K562 (cell line): ENCODE data around the gene STK11. TPM values are rescaled to one million over a fixed set of nuclear protein-coding genes. Genes with fewer than 3 reads are reported as not detected.

Source experiments
- CCAR2 ChIP-seq: fragments of 200-400 bp; formaldehyde crosslinking; IDR thresholded peaks from 2 replicates; pipeline ENCODE4 v1.6.1; 2017; ENCODE audit warnings: mild to moderate bottlenecking, low read depth, low read length
- CCNT2 ChIP-seq: IDR thresholded peaks from 2 replicates; pipeline ENCODE4 v1.6.1; 2011; ENCODE audit warnings: borderline replicate concordance, low read depth, mild to moderate bottlenecking, moderate library complexity, mixed read lengths, low read length; ENCODE audit not compliant: insufficient read length; ENCODE audit errors: extremely low read depth
- CEBPG ChIP-seq, 3 experiments: fragments of 200-800 bp in 1 of 3; sonication (Bioruptor generic) in 1 of 3; sonication (generic) in 1 of 3; formaldehyde crosslinking in 1 of 3; IDR thresholded peaks in 2 of 3; conservative IDR thresholded peaks in 1 of 3; 2 replicates each; pipeline versions ENCODE4 v1.6.1 to v1.8.0; 2016 to 2022; ENCODE audit warnings: missing compliant biosample characterization in 2 of 3, missing genetic modification characterization in 2 of 3, mild to moderate bottlenecking in 1 of 3, missing genetic modification reagents in 1 of 3
- MYC ChIP-seq, 2 experiments: fragments of 250-450 bp in 1 of 2; sonication (Bioruptor Pico) in 1 of 2; IDR thresholded peaks; 2 replicates each; pipeline versions ENCODE4 v1.5.1 to v1.6.1; 2012 to 2021; ENCODE audit warnings: low read depth in 2 of 2, borderline replicate concordance in 1 of 2, improper control_type of control experiment in 1 of 2, low read length in 1 of 2, mild to moderate bottlenecking in 1 of 2, moderate library complexity in 1 of 2
- NONO ChIP-seq, 2 experiments: fragments of 200-400 bp in 1 of 2; fragments of 450-650 bp in 1 of 2; formaldehyde crosslinking in 1 of 2; IDR thresholded peaks; 2 replicates each; pipeline ENCODE4 v1.6.1; 2017; ENCODE audit warnings: low read depth in 2 of 2, mild to moderate bottlenecking in 2 of 2, moderate library complexity in 2 of 2, low read length in 1 of 2
- RBBP5 ChIP-seq: fragments of 200-600 bp; sonication (generic); IDR thresholded peaks from 2 replicates; pipeline ENCODE4 v1.6.1; 2012; ENCODE audit warnings: borderline replicate concordance, mild to moderate bottlenecking, low read length, control low read depth, inconsistent platforms; ENCODE audit not compliant: insufficient read depth, poor library complexity, severe bottlenecking
- STAT5A ChIP-seq: IDR thresholded peaks from 2 replicates; pipeline ENCODE4 v1.6.1; 2012; ENCODE audit warnings: low read length, inconsistent platforms, borderline replicate concordance
- ZBTB17 ChIP-seq: fragments of 450-650 bp; formaldehyde crosslinking; IDR thresholded peaks from 2 replicates; pipeline ENCODE4 v1.4.0; 2020; ENCODE audit warnings: mild to moderate bottlenecking
- polyA plus RNA-seq, 8 experiments: library from polyadenylated mRNA; depleted of rRNA in 4 of 8; stranded (reverse) in 5 of 8; unstranded in 3 of 8; fragments of >200 nt; fragmentation: Nextera tagmentation in 2 of 8; fragmentation: Illumina TruSeq in 1 of 8; extraction: Ambion mirVana in 2 of 8; extraction: Trizol in 1 of 8; gene quantifications; 2 replicates each; pipeline versions ENCODE4 v1.2.1 to v1.2.3, GENCODE V29; 2011 to 2014; ENCODE audit warnings: inconsistent platforms in 1 of 8, missing spikeins in 1 of 8
- total RNA-seq, 7 experiments: library from RNA; depleted of rRNA in 6 of 7; stranded (reverse); fragments of >200 nt in 6 of 7; fragmentation: Illumina TruSeq in 2 of 7; extraction: Trizol in 2 of 7; gene quantifications; 2 replicates each; pipeline versions ENCODE4 v1.2.1 to v1.2.3, GENCODE V29; 2011 to 2021; ENCODE audit warnings: low replicate concordance in 1 of 7
- TF ChIP-seq, protein P1 (sequence below): fragments of 200-600 bp; sonication (generic); IDR thresholded peaks from one replicate; pipeline ENCODE4 v1.6.1; 2012; ENCODE audit warnings: mild to moderate bottlenecking, low read depth, low read length, inconsistent platforms
- TF ChIP-seq, protein P2 (sequence below): fragments of 450-650 bp; IDR thresholded peaks from 2 replicates; pipeline ENCODE4 v1.6.1; 2016; ENCODE audit warnings: borderline replicate concordance

Gene STK11
- total and polyA plus RNA-seq, 9 of the 15 experiments (the other 6 are each of a cell fraction or from before 2014, with no cell fraction given) = 0.15 to 96.5 (median 31.7) TPM

DNA sequence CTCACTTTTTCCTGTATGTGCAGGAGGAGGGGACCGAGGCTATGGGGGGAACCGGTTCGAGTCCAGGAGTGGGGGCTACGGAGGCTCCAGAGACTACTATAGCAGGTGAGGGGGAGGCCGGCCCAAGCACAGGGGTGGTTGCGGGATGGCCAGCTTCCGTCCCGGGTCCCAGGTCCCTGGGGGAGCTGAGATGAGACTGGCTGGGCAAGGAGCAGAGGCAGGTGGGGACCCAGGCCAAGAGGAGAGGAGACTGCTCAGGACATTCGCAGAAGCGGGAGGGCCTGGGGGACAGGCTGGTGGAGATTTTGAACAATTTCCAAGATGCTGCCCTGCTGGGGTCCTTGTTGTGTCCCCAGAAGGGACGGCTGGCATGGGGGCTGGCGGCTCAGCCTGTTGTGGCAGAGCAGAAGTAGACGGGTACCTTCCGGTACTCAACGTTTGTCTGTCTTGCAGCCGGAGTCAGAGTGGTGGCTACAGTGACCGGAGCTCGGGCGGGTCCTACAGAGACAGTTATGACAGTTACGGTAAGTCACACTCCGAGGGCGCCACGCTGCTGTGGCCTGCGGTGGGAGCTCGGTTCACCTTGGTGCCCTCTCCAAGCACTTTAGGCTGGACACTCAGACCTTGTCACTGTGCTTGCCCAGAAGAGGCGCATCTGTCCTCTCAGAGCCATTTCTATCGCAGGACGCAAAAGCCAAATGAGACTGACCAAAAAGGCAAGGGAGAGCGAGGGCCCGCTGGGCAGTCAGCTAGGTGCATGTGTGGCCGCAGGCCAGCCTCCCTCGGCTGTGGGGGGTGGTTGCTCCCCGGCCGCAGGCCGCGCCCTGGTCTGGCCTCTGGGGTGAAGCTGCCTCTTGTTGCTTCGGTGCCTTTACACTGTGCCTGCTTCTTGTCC is 66.2 kb downstream of the STK11 start (continued):
- TF ChIP-seq, protein P1, sequence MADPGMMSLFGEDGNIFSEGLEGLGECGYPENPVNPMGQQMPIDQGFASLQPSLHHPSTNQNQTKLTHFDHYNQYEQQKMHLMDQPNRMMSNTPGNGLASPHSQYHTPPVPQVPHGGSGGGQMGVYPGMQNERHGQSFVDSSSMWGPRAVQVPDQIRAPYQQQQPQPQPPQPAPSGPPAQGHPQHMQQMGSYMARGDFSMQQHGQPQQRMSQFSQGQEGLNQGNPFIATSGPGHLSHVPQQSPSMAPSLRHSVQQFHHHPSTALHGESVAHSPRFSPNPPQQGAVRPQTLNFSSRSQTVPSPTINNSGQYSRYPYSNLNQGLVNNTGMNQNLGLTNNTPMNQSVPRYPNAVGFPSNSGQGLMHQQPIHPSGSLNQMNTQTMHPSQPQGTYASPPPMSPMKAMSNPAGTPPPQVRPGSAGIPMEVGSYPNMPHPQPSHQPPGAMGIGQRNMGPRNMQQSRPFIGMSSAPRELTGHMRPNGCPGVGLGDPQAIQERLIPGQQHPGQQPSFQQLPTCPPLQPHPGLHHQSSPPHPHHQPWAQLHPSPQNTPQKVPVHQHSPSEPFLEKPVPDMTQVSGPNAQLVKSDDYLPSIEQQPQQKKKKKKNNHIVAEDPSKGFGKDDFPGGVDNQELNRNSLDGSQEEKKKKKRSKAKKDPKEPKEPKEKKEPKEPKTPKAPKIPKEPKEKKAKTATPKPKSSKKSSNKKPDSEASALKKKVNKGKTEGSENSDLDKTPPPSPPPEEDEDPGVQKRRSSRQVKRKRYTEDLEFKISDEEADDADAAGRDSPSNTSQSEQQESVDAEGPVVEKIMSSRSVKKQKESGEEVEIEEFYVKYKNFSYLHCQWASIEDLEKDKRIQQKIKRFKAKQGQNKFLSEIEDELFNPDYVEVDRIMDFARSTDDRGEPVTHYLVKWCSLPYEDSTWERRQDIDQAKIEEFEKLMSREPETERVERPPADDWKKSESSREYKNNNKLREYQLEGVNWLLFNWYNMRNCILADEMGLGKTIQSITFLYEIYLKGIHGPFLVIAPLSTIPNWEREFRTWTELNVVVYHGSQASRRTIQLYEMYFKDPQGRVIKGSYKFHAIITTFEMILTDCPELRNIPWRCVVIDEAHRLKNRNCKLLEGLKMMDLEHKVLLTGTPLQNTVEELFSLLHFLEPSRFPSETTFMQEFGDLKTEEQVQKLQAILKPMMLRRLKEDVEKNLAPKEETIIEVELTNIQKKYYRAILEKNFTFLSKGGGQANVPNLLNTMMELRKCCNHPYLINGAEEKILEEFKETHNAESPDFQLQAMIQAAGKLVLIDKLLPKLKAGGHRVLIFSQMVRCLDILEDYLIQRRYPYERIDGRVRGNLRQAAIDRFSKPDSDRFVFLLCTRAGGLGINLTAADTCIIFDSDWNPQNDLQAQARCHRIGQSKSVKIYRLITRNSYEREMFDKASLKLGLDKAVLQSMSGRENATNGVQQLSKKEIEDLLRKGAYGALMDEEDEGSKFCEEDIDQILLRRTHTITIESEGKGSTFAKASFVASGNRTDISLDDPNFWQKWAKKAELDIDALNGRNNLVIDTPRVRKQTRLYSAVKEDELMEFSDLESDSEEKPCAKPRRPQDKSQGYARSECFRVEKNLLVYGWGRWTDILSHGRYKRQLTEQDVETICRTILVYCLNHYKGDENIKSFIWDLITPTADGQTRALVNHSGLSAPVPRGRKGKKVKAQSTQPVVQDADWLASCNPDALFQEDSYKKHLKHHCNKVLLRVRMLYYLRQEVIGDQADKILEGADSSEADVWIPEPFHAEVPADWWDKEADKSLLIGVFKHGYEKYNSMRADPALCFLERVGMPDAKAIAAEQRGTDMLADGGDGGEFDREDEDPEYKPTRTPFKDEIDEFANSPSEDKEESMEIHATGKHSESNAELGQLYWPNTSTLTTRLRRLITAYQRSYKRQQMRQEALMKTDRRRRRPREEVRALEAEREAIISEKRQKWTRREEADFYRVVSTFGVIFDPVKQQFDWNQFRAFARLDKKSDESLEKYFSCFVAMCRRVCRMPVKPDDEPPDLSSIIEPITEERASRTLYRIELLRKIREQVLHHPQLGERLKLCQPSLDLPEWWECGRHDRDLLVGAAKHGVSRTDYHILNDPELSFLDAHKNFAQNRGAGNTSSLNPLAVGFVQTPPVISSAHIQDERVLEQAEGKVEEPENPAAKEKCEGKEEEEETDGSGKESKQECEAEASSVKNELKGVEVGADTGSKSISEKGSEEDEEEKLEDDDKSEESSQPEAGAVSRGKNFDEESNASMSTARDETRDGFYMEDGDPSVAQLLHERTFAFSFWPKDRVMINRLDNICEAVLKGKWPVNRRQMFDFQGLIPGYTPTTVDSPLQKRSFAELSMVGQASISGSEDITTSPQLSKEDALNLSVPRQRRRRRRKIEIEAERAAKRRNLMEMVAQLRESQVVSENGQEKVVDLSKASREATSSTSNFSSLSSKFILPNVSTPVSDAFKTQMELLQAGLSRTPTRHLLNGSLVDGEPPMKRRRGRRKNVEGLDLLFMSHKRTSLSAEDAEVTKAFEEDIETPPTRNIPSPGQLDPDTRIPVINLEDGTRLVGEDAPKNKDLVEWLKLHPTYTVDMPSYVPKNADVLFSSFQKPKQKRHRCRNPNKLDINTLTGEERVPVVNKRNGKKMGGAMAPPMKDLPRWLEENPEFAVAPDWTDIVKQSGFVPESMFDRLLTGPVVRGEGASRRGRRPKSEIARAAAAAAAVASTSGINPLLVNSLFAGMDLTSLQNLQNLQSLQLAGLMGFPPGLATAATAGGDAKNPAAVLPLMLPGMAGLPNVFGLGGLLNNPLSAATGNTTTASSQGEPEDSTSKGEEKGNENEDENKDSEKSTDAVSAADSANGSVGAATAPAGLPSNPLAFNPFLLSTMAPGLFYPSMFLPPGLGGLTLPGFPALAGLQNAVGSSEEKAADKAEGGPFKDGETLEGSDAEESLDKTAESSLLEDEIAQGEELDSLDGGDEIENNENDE = peak; percentile 22
- 0 out of 2 replicates have a peak, but pooled peaks have one; percentile 7 for TF ChIP-seq ZBTB17 (CRISPR knock-in tag)
- TF ChIP-seq CCAR2 = no peak
- TF ChIP-seq CCNT2 = peak; percentile 39
- TF ChIP-seq NONO (IDR thresholded peaks at IDR 0.05; ENCODE audit: low read depth in 2 of 2, low read length in 1 of 2) = peak in 1 of 2 experiments; percentile 13; a peak in 1 of 4 replicates
- TF ChIP-seq RBBP5 = peak; percentile 84
- TF ChIP-seq, protein P2, sequence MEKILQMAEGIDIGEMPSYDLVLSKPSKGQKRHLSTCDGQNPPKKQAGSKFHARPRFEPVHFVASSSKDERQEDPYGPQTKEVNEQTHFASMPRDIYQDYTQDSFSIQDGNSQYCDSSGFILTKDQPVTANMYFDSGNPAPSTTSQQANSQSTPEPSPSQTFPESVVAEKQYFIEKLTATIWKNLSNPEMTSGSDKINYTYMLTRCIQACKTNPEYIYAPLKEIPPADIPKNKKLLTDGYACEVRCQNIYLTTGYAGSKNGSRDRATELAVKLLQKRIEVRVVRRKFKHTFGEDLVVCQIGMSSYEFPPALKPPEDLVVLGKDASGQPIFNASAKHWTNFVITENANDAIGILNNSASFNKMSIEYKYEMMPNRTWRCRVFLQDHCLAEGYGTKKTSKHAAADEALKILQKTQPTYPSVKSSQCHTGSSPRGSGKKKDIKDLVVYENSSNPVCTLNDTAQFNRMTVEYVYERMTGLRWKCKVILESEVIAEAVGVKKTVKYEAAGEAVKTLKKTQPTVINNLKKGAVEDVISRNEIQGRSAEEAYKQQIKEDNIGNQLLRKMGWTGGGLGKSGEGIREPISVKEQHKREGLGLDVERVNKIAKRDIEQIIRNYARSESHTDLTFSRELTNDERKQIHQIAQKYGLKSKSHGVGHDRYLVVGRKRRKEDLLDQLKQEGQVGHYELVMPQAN = peak; percentile 35; the same call in 1 of the 2 replicates
- peak; percentile 10; the same call in 1 of the 2 replicates for TF ChIP-seq MYC (IDR thresholded peaks at IDR 0.05; ENCODE audit: low read depth, low read length)
- TF ChIP-seq MYC (CRISPR knock-in tag; IDR thresholded peaks at IDR 0.05; ENCODE audit: borderline replicate concordance, low read depth) = no peak
- TF ChIP-seq STAT5A = no peak
- 0 out of 2 replicates have a peak, but pooled peaks have one; percentile 34 for TF ChIP-seq CEBPG (CRISPR knock-in tag; IDR thresholded peaks at IDR 0.05)
- TF ChIP-seq CEBPG (tag; conservative IDR thresholded peaks at IDR 0.05 in 1 of 2, IDR thresholded peaks at IDR 0.05 in 1 of 2) = no peak
